SU-DHL-6 (cell line): ENCODE data around the gene HYAL1.
"Not testable (repeated sequence)": the region's sequence is repeated elsewhere in the genome, so short reads cannot be mapped to it uniquely, and the experiment has no call there.

Source experiments
- H2AFZ ChIP-seq: fragments of 200-600 bp; sonication (generic); 2 replicates; pipeline ENCODE4 v1.6.1; 2014; ENCODE audit warnings: low read depth, mild to moderate bottlenecking, moderate library complexity, mixed read lengths, antibody characterized with exemption, low read length; ENCODE audit not compliant: severe bottlenecking
- H3F3A ChIP-seq: fragments of 200-600 bp; shearing (Covaris generic); 2 replicates; pipeline ENCODE4 v1.6.0; 2016; ENCODE audit warnings: antibody characterized with exemption, mild to moderate bottlenecking; ENCODE audit not compliant: insufficient read depth
- H3K27ac ChIP-seq: fragments of 200-600 bp; sonication (generic); 2 replicates; pipeline ENCODE4 v1.5.1; 2016; ENCODE audit warnings: low read depth, mild to moderate bottlenecking, low read length, moderate library complexity, mixed read lengths
- H3K27me3 ChIP-seq: fragments of 200-600 bp; sonication (generic), shearing (Covaris generic); 2 replicates; pipeline ENCODE4 v1.6.0; 2014; ENCODE audit warnings: mild to moderate bottlenecking, low read length
- H3K36me3 ChIP-seq: fragments of 200-600 bp; sonication (generic); 2 replicates; pipeline ENCODE4 v1.6.1; 2014; ENCODE audit warnings: mild to moderate bottlenecking, low read length, mixed read lengths
- H3K4me2 ChIP-seq: fragments of 300-600, 200-600 bp; shearing (Covaris generic), sonication (generic); 2 replicates; pipeline ENCODE4 v1.6.0; 2014; ENCODE audit warnings: low read length, low read depth, mild to moderate bottlenecking; ENCODE audit not compliant: poor library complexity, severe bottlenecking
- H3K4me3 ChIP-seq: fragments of 200-600 bp; sonication (generic); 2 replicates; pipeline ENCODE4 v1.5.1; 2014; ENCODE audit warnings: antibody characterized with exemption, low read length, mild to moderate bottlenecking, mixed read lengths; ENCODE audit not compliant: insufficient read depth, poor library complexity, severe bottlenecking
- H3K79me2 ChIP-seq: fragments of 200-600 bp; sonication (generic); 2 replicates; pipeline ENCODE4 v1.6.1; 2014; ENCODE audit warnings: mild to moderate bottlenecking, low read length, moderate library complexity; ENCODE audit not compliant: insufficient read depth
- H3K9ac ChIP-seq: fragments of 200-600 bp; sonication (generic); 2 replicates; pipeline ENCODE4 v1.7.0; 2014; ENCODE audit warnings: mild to moderate bottlenecking, low read length
- H3K9me2 ChIP-seq: fragments of 200-600 bp; sonication (generic); replicated peaks from 2 replicates; pipeline ENCODE4 v1.6.1; 2014; ENCODE audit warnings: low read length; ENCODE audit not compliant: insufficient read depth
- H3K9me3 ChIP-seq: fragments of 200-600 bp; sonication (generic); 2 replicates; pipeline ENCODE4 v1.6.1; 2014; ENCODE audit warnings: low read length, mixed read lengths; ENCODE audit not compliant: insufficient read depth
- H4K20me1 ChIP-seq: fragments of 200-600 bp; sonication (generic); 2 replicates; pipeline ENCODE4 v1.6.1; 2014; ENCODE audit warnings: low read depth, mild to moderate bottlenecking, antibody characterized with exemption, low read length, moderate library complexity, mixed read lengths
- EZH2phosphoT487 ChIP-seq: fragments of 200-600 bp; sonication (generic), shearing (Covaris generic); conservative IDR thresholded peaks from 2 replicates; pipeline ENCODE4 v1.6.1; 2018; ENCODE audit warnings: mild to moderate bottlenecking, antibody characterized with exemption, low read length, moderate library complexity, mixed read lengths
- TF ChIP-seq, protein P1 (sequence below): fragments of 200-600 bp; sonication (generic); IDR thresholded peaks from one replicate; pipeline ENCODE4 v1.5.1; 2017; ENCODE audit warnings: antibody characterized with exemption, mild to moderate bottlenecking, low read length, moderate library complexity; ENCODE audit not compliant: insufficient read depth, poor library complexity, severe bottlenecking

Gene HYAL1

DNA sequence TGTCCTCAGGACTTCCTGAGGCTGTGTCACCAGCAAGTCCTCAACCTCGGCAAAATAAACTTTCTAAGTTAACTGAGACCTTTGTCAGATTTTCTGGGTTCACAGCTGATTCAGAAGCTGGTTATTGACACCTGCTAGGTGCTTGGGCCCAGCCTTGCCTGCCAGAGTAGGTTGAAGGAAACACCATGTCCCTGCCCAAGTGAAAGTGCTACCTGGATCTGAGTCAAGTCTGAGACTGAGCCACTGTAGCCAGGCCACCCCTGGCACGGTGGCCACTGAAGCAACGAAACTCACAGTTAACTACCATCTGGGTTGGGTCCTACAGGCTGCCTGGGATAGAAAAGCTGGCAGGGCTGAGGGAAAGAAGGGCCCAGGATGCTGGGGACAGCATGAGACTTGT lies 11.0 kb upstream of the HYAL1 start:
- H3K36me3 ChIP-seq, result no peaks in the 10 kb centered on the region
- H3K9me3 ChIP-seq, result peaks cover 6% of the 10 kb centered on the region; the same call in 1 of the 2 replicates
- H3K27me3 ChIP-seq, result no peaks in the 10 kb centered on the region
- no peak overlapping the region for H3K27ac ChIP-seq
- H2AFZ ChIP-seq, result no peak overlapping the region
- H4K20me1 ChIP-seq, result no peaks in the 10 kb centered on the region
- no peaks in the 10 kb centered on the region for H3K79me2 ChIP-seq
- peaks cover 6% of the 10 kb centered on the region; the same call in 1 of the 2 replicates for H3F3A ChIP-seq
- no peak overlapping the region for H3K4me3 ChIP-seq
- no peaks in the 10 kb centered on the region for H3K9me2 ChIP-seq
- TF ChIP-seq, protein P1, sequence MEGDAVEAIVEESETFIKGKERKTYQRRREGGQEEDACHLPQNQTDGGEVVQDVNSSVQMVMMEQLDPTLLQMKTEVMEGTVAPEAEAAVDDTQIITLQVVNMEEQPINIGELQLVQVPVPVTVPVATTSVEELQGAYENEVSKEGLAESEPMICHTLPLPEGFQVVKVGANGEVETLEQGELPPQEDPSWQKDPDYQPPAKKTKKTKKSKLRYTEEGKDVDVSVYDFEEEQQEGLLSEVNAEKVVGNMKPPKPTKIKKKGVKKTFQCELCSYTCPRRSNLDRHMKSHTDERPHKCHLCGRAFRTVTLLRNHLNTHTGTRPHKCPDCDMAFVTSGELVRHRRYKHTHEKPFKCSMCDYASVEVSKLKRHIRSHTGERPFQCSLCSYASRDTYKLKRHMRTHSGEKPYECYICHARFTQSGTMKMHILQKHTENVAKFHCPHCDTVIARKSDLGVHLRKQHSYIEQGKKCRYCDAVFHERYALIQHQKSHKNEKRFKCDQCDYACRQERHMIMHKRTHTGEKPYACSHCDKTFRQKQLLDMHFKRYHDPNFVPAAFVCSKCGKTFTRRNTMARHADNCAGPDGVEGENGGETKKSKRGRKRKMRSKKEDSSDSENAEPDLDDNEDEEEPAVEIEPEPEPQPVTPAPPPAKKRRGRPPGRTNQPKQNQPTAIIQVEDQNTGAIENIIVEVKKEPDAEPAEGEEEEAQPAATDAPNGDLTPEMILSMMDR, result no peak
- TF ChIP-seq EZH2phosphoT487, result no peak
- no peak overlapping the region for H3K9ac ChIP-seq
- no peak overlapping the region for H3K4me2 ChIP-seq

DNA sequence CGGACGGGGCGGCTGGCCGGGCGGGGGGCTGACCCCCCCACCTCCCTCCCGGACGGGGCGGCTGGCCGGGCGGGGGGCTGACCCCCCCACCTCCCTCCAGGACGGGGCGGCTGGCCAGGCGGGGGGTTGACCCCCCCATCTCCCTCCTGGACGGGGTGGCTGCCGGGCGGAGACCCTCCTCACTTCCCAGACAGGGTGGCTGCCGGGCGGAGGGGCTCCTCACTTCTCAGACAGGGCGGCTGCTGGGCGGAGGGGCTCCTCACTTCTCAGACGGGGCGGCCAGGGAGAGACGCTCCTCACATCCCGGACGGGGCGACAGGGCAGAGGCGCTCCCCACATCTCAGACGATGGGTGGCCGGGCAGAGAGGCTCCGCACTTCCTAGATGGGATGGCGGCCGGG lies 8.7 kb upstream of the HYAL1 start:
- not testable (repeated sequence) for H3K9me3 ChIP-seq, H3K36me3 ChIP-seq, H3K79me2 ChIP-seq

GRCh38 chr3:50304601-50305000 lies 1.2 kb upstream of the HYAL1 start:
- Histone ChIP-seq H3K9ac (no peak overlapping the region), H3K9me3 (peaks cover 2% of the 10 kb centered on the region; the same call in 1 of the 2 replicates)
- TF ChIP-seq EZH2phosphoT487, result no peak
- TF ChIP-seq, protein P1, result no peak

More for the DNA sequence above, 8.7 kb upstream of the HYAL1 start:
- not testable (repeated sequence) for H3K27me3 ChIP-seq, H2AFZ ChIP-seq, H3K9me2 ChIP-seq, H3K9ac ChIP-seq, H4K20me1 ChIP-seq, H3K27ac ChIP-seq, H3F3A ChIP-seq, H3K4me2 ChIP-seq, H3K4me3 ChIP-seq

DNA sequence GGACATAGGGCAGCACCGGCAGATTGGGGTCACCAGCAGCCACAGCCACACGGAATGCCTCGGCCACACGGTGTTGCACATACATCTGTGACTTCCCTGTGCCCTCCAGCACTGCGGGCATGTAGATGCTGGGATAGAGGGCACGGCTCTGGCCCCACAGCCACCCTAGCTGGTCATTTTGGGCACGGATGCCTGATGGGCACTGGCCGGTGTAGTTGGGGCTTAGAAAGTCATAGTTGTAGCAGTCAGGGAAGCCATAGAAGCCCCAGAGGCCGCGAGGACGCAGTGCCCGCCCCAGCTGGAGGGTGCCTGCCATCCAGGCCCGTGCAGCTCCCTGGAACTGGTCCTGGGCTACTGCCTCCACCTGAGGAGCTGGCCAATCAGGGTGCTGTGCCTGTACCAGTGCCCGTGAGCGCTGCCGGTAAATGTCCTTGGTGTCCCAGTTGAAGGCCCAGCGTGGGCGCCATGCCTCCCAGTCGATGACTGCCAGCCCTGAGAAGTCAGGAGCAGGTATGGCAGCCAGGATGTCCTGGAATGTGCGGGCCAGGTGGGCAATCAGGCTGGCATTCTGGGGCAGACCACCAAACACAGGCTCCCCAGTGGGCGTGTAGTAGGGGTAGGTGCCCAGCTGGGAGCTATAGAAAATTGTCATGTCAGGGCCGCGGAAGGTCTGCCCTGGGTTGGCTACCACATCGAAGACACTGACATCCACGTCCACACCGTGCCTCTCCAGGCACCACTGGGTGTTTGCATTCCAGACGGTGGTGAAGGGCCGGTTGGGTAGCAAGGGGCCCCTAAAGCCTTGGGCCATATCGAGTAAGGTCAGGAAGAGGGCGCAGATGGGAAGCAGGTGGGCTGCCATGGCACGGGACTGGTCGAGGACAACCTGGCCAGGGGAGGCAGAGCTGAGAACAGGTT lies 1.0 kb downstream of the HYAL1 start:
- H3K9ac ChIP-seq, result no peak overlapping the region
- H3K4me3 ChIP-seq, result no peak overlapping the region
- H3K27ac ChIP-seq, result no peak overlapping the region
- H4K20me1 ChIP-seq, result no peaks in the 10 kb centered on the region
- no peaks in the 10 kb centered on the region for H3K79me2 ChIP-seq
- no peaks in the 10 kb centered on the region for H3K9me2 ChIP-seq
- no peak overlapping the region for H3K4me2 ChIP-seq
- no peaks in the 10 kb centered on the region for H3F3A ChIP-seq
- H2AFZ ChIP-seq, result no peak overlapping the region
- no peaks in the 10 kb centered on the region for H3K36me3 ChIP-seq
- no peaks in the 10 kb centered on the region for H3K9me3 ChIP-seq
- no peaks in the 10 kb centered on the region for H3K27me3 ChIP-seq
- TF ChIP-seq, protein P1, result no peak
- no peak for TF ChIP-seq EZH2phosphoT487

More at GRCh38 chr3:50304601-50305000, 1.2 kb upstream of the HYAL1 start:
- Histone ChIP-seq H3K27me3 (no peaks in the 10 kb centered on the region), H3K4me3 (no peak overlapping the region), H3K36me3 (no peaks in the 10 kb centered on the region), H2AFZ (no peak overlapping the region), H3K79me2 (no peaks in the 10 kb centered on the region), H3F3A (no peaks in the 10 kb centered on the region), H3K27ac (no peak overlapping the region), H4K20me1 (no peaks in the 10 kb centered on the region), H3K9me2 (no peaks in the 10 kb centered on the region), H3K4me2 (no peak overlapping the region)
